Lung (tissue), 12 donors: ENCODE measurements around the gene GPD2. TPM values are rescaled to one million over a fixed set of nuclear protein-coding genes. Genes with fewer than 3 reads are reported as not detected.

Experiments
- ATAC-seq: fragments of 200-7000 bp; cut with Tn5 transposase; one replicate; pipeline ENCODE4 v1.9.1; 2020; ENCODE audit warnings: moderate number of reproducible peaks; ENCODE audit not compliant: insufficient read depth, low FRiP score
- DNase-seq, 3 donors: peaks; one replicate each; pipeline ENCODE4 v3.0.0-alpha.2; 2013 to 2017
- H3K27ac ChIP-seq, 2 donors: one replicate each; pipeline ENCODE4 v1.5.1; 2013; ENCODE audit warnings: mild to moderate bottlenecking in 2 of 2, moderate library complexity in 2 of 2, control low read depth in 1 of 2, inconsistent platforms in 1 of 2, low read depth in 1 of 2, low read length in 1 of 2
- H3K27me3 ChIP-seq, 3 donors: one replicate each; pipeline ENCODE4 v1.5.1; 2013; ENCODE audit warnings: low read length in 2 of 3; ENCODE audit not compliant: control insufficient read depth in 3 of 3, insufficient read depth in 3 of 3
- H3K36me3 ChIP-seq, 4 donors: one replicate each; pipeline ENCODE4 v1.5.1; 2013; ENCODE audit warnings: low read length in 4 of 4, mild to moderate bottlenecking in 1 of 4, moderate library complexity in 1 of 4; ENCODE audit not compliant: control insufficient read depth in 4 of 4, insufficient read depth in 4 of 4
- H3K4me1 ChIP-seq, 5 donors: one replicate each; pipeline ENCODE4 v1.5.1; 2013; ENCODE audit warnings: low read length in 5 of 5, mild to moderate bottlenecking in 2 of 5, moderate library complexity in 1 of 5; ENCODE audit not compliant: control insufficient read depth in 5 of 5, insufficient read depth in 5 of 5
- H3K4me3 ChIP-seq: one replicate; pipeline ENCODE4 v1.5.1; 2013; ENCODE audit warnings: mild to moderate bottlenecking, control low read depth, moderate library complexity
- H3K9ac ChIP-seq, 2 donors: one replicate each; pipeline ENCODE4 v1.5.1; 2013; ENCODE audit warnings: low read length in 2 of 2, control low read depth in 1 of 2; ENCODE audit not compliant: insufficient read depth in 1 of 2
- H3K9me3 ChIP-seq, 4 donors: one replicate each; pipeline ENCODE4 v1.5.1; 2013; ENCODE audit warnings: low read length in 3 of 4, mild to moderate bottlenecking in 1 of 4, moderate library complexity in 1 of 4; ENCODE audit not compliant: control insufficient read depth in 4 of 4, insufficient read depth in 3 of 4
- WGBS, 2 donors: extraction: QIAGEN DNeasy Blood & Tissue Kit; methylation state at CpG; one replicate each; pipeline ENCODE4 v1.1.7; 2013; 5-methylcytosine and 5-hydroxymethylcytosine counted together
- polyA plus RNA-seq, 2 donors: library from polyadenylated mRNA; stranded (reverse); fragments of 200-250 nt; gene quantifications; one replicate each; pipeline ENCODE4 v1.2.1, GENCODE V29; 2013
- total RNA-seq, 2 donors: library from RNA; depleted of rRNA in 1 of 2; stranded (reverse); fragments of >200 nt in 1 of 2; gene quantifications; one replicate each; pipeline ENCODE4 v1.2.1, GENCODE V29; 2014 to 2021
- TF ChIP-seq, protein P1 (sequence below): IDR thresholded peaks from 2 replicates; pipeline ENCODE4 v1.5.1; 2012; ENCODE audit warnings: mild to moderate bottlenecking; ENCODE audit errors: control extremely low read depth, extremely low read depth
- donor health status: control.
- donor health status: control.
- donor health status: Bipolar disorder and iron deficiency.
- donor health status: healthy.
- donor health status: DM: yes; HTN: yes; CAD: no.

Gene GPD2
- total and polyA plus RNA-seq, 4 donors: 8.1 to 50.4 (median 28.9) TPM

DNA sequence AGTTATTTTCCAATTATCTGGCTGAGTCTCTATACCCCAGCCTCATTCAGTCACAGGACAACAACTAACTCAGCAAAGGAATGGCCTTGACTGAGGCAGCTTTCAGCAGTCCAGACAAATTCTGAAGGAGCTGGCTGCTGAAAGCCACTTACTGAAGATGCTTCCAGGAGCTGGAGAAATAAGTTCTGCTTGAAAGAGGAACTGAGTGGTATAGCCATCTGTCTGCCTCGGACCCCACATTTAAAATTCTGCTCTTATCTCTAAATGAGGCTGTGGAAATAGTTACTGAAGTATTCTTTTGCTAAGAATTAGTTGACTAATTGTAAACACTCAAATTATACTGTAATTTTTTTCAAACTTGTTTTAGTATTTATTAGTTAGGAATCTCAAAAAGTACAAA is 9.1 kb upstream of the GPD2 start:
- Histone ChIP-seq H3K9me3 (no peaks in the 10 kb centered on the region), H3K4me1 (peaks cover 0 to 6% (median 0%) of the 10 kb centered on the region in 5 donors), H3K9ac (no peak overlapping the region), H3K36me3 (no peaks in the 10 kb centered on the region), H3K27ac (no peak overlapping the region), H3K4me3 (no peak overlapping the region), H3K27me3 (no peaks in the 10 kb centered on the region)
- TF ChIP-seq, protein P1, sequence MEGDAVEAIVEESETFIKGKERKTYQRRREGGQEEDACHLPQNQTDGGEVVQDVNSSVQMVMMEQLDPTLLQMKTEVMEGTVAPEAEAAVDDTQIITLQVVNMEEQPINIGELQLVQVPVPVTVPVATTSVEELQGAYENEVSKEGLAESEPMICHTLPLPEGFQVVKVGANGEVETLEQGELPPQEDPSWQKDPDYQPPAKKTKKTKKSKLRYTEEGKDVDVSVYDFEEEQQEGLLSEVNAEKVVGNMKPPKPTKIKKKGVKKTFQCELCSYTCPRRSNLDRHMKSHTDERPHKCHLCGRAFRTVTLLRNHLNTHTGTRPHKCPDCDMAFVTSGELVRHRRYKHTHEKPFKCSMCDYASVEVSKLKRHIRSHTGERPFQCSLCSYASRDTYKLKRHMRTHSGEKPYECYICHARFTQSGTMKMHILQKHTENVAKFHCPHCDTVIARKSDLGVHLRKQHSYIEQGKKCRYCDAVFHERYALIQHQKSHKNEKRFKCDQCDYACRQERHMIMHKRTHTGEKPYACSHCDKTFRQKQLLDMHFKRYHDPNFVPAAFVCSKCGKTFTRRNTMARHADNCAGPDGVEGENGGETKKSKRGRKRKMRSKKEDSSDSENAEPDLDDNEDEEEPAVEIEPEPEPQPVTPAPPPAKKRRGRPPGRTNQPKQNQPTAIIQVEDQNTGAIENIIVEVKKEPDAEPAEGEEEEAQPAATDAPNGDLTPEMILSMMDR: no peak
- ATAC-seq (no peak), DNase-seq (no peak)
- 39 to 67% methylated on average over 1 of the region's 1 CpG for WGBS, 2 donors

DNA sequence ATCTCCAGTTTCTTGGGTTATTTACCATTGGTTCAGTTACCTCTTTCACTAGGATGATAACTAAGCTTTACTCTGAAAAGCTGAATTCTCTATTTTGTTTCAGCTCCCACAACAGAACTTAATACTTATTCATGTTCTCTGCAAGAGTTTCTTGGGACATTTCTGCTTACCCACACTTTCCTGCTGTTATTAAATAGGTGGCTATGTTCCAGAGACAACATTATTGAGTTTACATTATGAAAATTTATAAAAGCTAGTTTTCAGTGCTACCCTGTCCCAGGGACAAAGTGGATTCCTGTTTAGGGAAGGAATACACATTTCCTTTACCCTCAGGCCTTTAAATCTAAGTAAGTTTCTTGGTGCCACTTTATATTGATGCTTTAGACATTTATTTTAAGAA is 7.0 kb upstream of the GPD2 start:
- TF ChIP-seq, protein P1: no peak
- Histone ChIP-seq H3K9me3 (no peaks in the 10 kb centered on the region), H3K27ac (no peak overlapping the region)

DNA sequence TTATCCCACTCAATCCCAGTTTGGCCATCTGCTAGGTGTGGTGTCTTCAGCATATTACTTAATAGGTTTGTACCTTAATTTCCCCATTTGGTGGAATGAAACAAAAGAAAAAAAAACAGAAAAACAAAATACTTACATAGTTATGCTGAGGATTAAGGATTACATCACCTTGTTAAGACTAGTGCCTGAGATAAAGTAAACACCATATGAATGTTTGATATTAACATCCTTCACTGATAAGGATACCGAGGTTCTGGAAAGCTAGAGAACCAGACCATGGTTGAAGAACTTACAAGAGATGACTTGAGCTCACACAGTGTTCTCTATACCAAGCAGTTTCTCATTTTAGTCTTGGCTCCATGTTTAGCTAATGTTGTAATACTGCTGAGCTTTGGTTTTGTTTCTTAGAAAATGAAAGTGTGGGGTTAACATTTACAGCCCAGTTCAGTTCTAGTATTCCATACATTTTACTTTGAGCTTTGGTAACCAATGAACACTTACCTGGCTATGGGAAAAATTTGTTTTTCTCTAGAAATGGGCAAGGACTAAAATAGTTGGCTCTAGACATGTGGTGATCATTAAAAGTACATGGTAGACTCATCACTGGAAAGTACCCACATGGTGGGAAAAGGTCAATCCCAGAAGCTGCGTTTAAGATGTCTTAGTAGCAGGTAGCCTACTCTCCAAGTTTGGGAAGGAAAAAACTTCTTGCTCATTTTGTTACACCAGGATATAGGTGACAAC is 5.8 kb upstream of the GPD2 start:
- H3K36me3 ChIP-seq: no peaks in the 10 kb centered on the region
- ATAC-seq: no peak
- H3K4me1 ChIP-seq: peaks cover 0 to 14% (median 3%) of the 10 kb centered on the region in 5 donors
- DNase-seq: no peak
- H3K9me3 ChIP-seq: no peaks in the 10 kb centered on the region
- WGBS, 2 donors: 66 to 78% methylated on average over 2 of the region's 2 CpGs
- H3K9ac ChIP-seq: no peak overlapping the region
- H3K27ac ChIP-seq: no peak overlapping the region
- no peaks in the 10 kb centered on the region for H3K27me3 ChIP-seq
- H3K4me3 ChIP-seq: no peak overlapping the region
- TF ChIP-seq, protein P1: no peak

More for the DNA sequence above, 7.0 kb upstream of the GPD2 start:
- DNase-seq (peak in 2 of 3 donors; percentile 28 to 49), ATAC-seq (no peak)
- Histone ChIP-seq H3K4me1 (peaks cover 0 to 6% (median 0%) of the 10 kb centered on the region in 5 donors), H3K27me3 (no peaks in the 10 kb centered on the region), H3K36me3 (no peaks in the 10 kb centered on the region), H3K9ac (no peak overlapping the region), H3K4me3 (no peak overlapping the region)
